Fibroblast of skin of right biceps (primary cell): ENCODE data around the gene EPHB6.

ENCODE experiments used
- DNase-seq: peaks from one replicate; pipeline ENCODE4 v3.0.0-alpha.2; 2013

EPHB6 gene

GRCh38 chr7:142898377-142899170, 43.7 kb downstream of the EPHB6 start:
- no peak for DNase-seq

- no peak for DNase-seq
Observed at GRCh38 chr7:142899661-142900060, 44.8 kb downstream of the EPHB6 start.

GRCh38 chr7:142901426-142902259, 46.8 kb downstream of the EPHB6 start:
- no peak for DNase-seq

- no peak for DNase-seq
Observed at GRCh38 chr7:142904128-142904527, 49.3 kb downstream of the EPHB6 start.

GRCh38 chr7:142905759-142906158, 50.9 kb downstream of the EPHB6 start:
- no peak for DNase-seq

- no peak for DNase-seq
Observed at GRCh38 chr7:142906643-142907042, 51.8 kb downstream of the EPHB6 start.

- DNase-seq, result no peak
Observed at GRCh38 chr7:142908290-142908689, 53.4 kb downstream of the EPHB6 start.

- no peak for DNase-seq
Observed at GRCh38 chr7:142908921-142909890, 54.3 kb downstream of the EPHB6 start.

GRCh38 chr7:142910031-142910433, 55.2 kb downstream of the EPHB6 start:
- no peak for DNase-seq

- no peak for DNase-seq
Observed at GRCh38 chr7:142910481-142910880, 55.6 kb downstream of the EPHB6 start.

GRCh38 chr7:142913051-142913450, 58.2 kb downstream of the EPHB6 start:
- DNase-seq, result no peak

- no peak for DNase-seq
Observed at GRCh38 chr7:142913566-142913965, 58.7 kb downstream of the EPHB6 start.

GRCh38 chr7:142914121-142914520, 59.2 kb downstream of the EPHB6 start:
- no peak for DNase-seq

- DNase-seq, result no peak
Observed at GRCh38 chr7:142915315-142915714, 60.4 kb downstream of the EPHB6 start.

GRCh38 chr7:142916508-142916907, 61.6 kb downstream of the EPHB6 start:
- no peak for DNase-seq

GRCh38 chr7:142917447-142917846, 62.6 kb downstream of the EPHB6 start:
- no peak for DNase-seq

- no peak for DNase-seq
Observed at GRCh38 chr7:142918901-142919300, 64.0 kb downstream of the EPHB6 start.

GRCh38 chr7:142919656-142920055, 64.8 kb downstream of the EPHB6 start:
- DNase-seq, result no peak
